ENCODE data around the gene NGDN.

The NGDN gene

GRCh38 chr14:23470947-23471346, 1.4 kb downstream of the NGDN start:
- H3K4me2 ChIP-seq (ENCODE audit: low read depth, low read length, poor library complexity, severe bottlenecking), result no peak overlapping the region
- no peak overlapping the region for H2AFZ ChIP-seq (ENCODE audit: low read depth, low read length, severe bottlenecking)
- no peaks in the 10 kb centered on the region for H3K9me2 ChIP-seq (replicated peaks; ENCODE audit: insufficient read depth, low read length)
- no peak overlapping the region for H3K4me3 ChIP-seq (ENCODE audit: insufficient read depth, low read length, poor library complexity, severe bottlenecking)
- H3K9me3 ChIP-seq (ENCODE audit: insufficient read depth, low read length), result no peaks in the 10 kb centered on the region
- H4K20me1 ChIP-seq (ENCODE audit: low read depth, low read length), result no peaks in the 10 kb centered on the region
- no peak overlapping the region for H3K9ac ChIP-seq (ENCODE audit: low read length)
- H3F3A ChIP-seq (ENCODE audit: insufficient read depth), result no peaks in the 10 kb centered on the region
- H3K27me3 ChIP-seq (ENCODE audit: low read length), result no peaks in the 10 kb centered on the region
- peaks cover 15% of the 10 kb centered on the region for H3K79me2 ChIP-seq (ENCODE audit: insufficient read depth, low read length)
- no peak for TF ChIP-seq EZH2phosphoT487 (conservative IDR thresholded peaks at IDR 0.05; ENCODE audit: low read length)
- TF ChIP-seq, protein P1, sequence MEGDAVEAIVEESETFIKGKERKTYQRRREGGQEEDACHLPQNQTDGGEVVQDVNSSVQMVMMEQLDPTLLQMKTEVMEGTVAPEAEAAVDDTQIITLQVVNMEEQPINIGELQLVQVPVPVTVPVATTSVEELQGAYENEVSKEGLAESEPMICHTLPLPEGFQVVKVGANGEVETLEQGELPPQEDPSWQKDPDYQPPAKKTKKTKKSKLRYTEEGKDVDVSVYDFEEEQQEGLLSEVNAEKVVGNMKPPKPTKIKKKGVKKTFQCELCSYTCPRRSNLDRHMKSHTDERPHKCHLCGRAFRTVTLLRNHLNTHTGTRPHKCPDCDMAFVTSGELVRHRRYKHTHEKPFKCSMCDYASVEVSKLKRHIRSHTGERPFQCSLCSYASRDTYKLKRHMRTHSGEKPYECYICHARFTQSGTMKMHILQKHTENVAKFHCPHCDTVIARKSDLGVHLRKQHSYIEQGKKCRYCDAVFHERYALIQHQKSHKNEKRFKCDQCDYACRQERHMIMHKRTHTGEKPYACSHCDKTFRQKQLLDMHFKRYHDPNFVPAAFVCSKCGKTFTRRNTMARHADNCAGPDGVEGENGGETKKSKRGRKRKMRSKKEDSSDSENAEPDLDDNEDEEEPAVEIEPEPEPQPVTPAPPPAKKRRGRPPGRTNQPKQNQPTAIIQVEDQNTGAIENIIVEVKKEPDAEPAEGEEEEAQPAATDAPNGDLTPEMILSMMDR (IDR thresholded peaks at IDR 0.05; ENCODE audit: insufficient read depth, low read length, poor library complexity, severe bottlenecking), result no peak
- H3K27ac ChIP-seq (ENCODE audit: low read depth, low read length), result no peak overlapping the region
- H3K36me3 ChIP-seq (ENCODE audit: low read length), result peaks cover 12% of the 10 kb centered on the region; the same call in 1 of the 2 replicates

DNA sequence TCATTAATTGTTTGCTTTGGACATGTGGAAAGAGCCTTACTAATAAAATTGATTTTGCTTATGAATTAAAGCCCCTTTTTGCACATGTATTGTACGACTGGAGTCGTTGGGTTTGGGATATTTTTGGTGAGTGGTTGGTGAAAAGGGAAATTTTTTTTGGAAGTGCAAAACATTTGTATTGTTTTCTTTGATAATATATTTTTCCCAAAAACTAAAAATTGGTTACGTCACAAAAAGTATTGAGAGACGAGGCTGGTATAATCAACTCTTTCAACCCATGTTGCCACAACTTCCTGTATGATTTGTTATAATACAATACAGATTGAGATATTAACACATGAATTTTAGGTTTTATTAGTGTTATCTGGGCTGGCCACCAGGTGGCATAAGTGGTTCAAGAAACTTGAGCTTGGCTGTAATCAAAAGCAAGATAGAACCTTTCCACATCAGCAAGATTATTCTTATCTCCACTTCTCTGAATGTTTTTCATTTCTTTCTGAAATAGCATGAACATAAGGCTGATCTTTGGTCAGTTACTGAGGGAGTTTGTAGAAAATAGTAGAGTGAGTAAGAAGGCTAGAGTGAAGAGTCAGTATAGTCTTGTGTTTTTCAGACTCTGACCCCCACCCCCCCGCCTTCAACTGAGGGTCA, 8.7 kb downstream of the NGDN start:
- no peak for TF ChIP-seq EZH2phosphoT487 (conservative IDR thresholded peaks at IDR 0.05; ENCODE audit: low read length)
- TF ChIP-seq, protein P1 (IDR thresholded peaks at IDR 0.05; ENCODE audit: insufficient read depth, low read length, poor library complexity, severe bottlenecking), result peak; percentile 63
- Histone ChIP-seq H2AFZ (ENCODE audit: low read depth, low read length, severe bottlenecking) (no peak overlapping the region), H3K9me2 (replicated peaks; ENCODE audit: insufficient read depth, low read length) (no peaks in the 10 kb centered on the region), H3K27me3 (ENCODE audit: low read length) (no peaks in the 10 kb centered on the region), H3K27ac (ENCODE audit: low read depth, low read length) (no peak overlapping the region), H3K9ac (ENCODE audit: low read length) (no peak overlapping the region), H3F3A (ENCODE audit: insufficient read depth) (no peaks in the 10 kb centered on the region), H3K4me3 (ENCODE audit: insufficient read depth, low read length, poor library complexity, severe bottlenecking) (no peak overlapping the region), H3K9me3 (ENCODE audit: insufficient read depth, low read length) (no peaks in the 10 kb centered on the region), H4K20me1 (ENCODE audit: low read depth, low read length) (no peaks in the 10 kb centered on the region), H3K4me2 (ENCODE audit: low read depth, low read length, poor library complexity, severe bottlenecking) (no peak overlapping the region), H3K36me3 (ENCODE audit: low read length) (peaks cover 33% of the 10 kb centered on the region; the same call in 1 of the 2 replicates), H3K79me2 (ENCODE audit: insufficient read depth, low read length) (no peaks in the 10 kb centered on the region)

- H3K79me2 ChIP-seq (ENCODE audit: insufficient read depth, low read length), result no peaks in the 10 kb centered on the region
- H3K9me2 ChIP-seq (replicated peaks; ENCODE audit: insufficient read depth, low read length), result no peaks in the 10 kb centered on the region
- TF ChIP-seq, protein P1 (IDR thresholded peaks at IDR 0.05; ENCODE audit: insufficient read depth, low read length, poor library complexity, severe bottlenecking), result no peak
- no peak for TF ChIP-seq EZH2phosphoT487 (conservative IDR thresholded peaks at IDR 0.05; ENCODE audit: low read length)
- H3K36me3 ChIP-seq (ENCODE audit: low read length), result peaks cover 18% of the 10 kb centered on the region; the same call in 1 of the 2 replicates
- H3K9ac ChIP-seq (ENCODE audit: low read length), result no peak overlapping the region
- no peaks in the 10 kb centered on the region for H4K20me1 ChIP-seq (ENCODE audit: low read depth, low read length)
- no peak overlapping the region for H3K4me2 ChIP-seq (ENCODE audit: low read depth, low read length, poor library complexity, severe bottlenecking)
- H3K27ac ChIP-seq (ENCODE audit: low read depth, low read length), result no peak overlapping the region
- H3K4me3 ChIP-seq (ENCODE audit: insufficient read depth, low read length, poor library complexity, severe bottlenecking), result no peak overlapping the region
- no peaks in the 10 kb centered on the region for H3K9me3 ChIP-seq (ENCODE audit: insufficient read depth, low read length)
- no peak overlapping the region for H2AFZ ChIP-seq (ENCODE audit: low read depth, low read length, severe bottlenecking)
- no peaks in the 10 kb centered on the region for H3K27me3 ChIP-seq (ENCODE audit: low read length)
- H3F3A ChIP-seq (ENCODE audit: insufficient read depth), result no peaks in the 10 kb centered on the region
These were observed 12.0 kb downstream of the NGDN start for GRCh38 chr14:23481362-23481970.

All from SU-DHL-6 (cell line).